Measurements from ENCODE around the gene FRY.

DNA sequence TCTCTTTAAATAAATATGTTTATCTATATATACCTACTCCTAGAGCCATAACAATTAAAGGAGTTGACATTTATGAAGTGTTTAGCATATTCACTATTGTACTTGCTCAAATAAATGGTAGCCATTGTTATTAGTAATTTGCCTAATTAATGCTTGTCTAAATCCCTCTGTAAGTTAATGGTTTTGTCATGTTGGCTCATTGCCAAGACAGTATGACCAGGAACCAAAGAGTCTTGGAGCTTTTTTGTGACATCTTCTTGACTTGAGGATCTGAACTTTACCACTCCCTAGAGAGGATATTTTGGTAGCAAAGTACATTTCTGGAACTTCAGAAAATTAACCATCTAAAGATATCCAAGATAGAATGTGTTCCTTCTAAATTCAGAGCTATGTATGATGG, 15.5 kb downstream of the FRY start:
- no peak for TF ChIP-seq CTCF (IDR thresholded peaks at IDR 0.05; ENCODE audit: insufficient read depth, low read length)
- TF ChIP-seq GABPA (IDR thresholded peaks at IDR 0.05; ENCODE audit: low read depth) = no peak
- no peak for TF ChIP-seq POLR2AphosphoS5 (IDR thresholded peaks at IDR 0.05; ENCODE audit: low read depth)

All from HL-60 (cell line).